AG09309 (cell line): Measurements from ENCODE around the gene GJA5.
"Not testable (repeated sequence)": the region's sequence is repeated elsewhere in the genome, so short reads cannot be mapped to it uniquely, and the experiment has no call there.

Experiments used
- DNase-seq: peaks from one replicate; pipeline ENCODE4 v3.0.0-alpha.2; 2010; ENCODE audit warnings: low read depth
- H3K4me3 ChIP-seq: 2 replicates; pipeline ENCODE4 v1.5.1; 2011; ENCODE audit warnings: mild to moderate bottlenecking, low read depth, low read length, moderate library complexity; ENCODE audit not compliant: control insufficient read depth
- CTCF ChIP-seq: IDR thresholded peaks from 2 replicates; pipeline ENCODE4 v1.5.1; 2011; ENCODE audit warnings: mild to moderate bottlenecking, low read depth, low read length, inconsistent platforms; ENCODE audit not compliant: insufficient read depth, control insufficient read depth; ENCODE audit errors: missing control alignments

Gene GJA5

DNA sequence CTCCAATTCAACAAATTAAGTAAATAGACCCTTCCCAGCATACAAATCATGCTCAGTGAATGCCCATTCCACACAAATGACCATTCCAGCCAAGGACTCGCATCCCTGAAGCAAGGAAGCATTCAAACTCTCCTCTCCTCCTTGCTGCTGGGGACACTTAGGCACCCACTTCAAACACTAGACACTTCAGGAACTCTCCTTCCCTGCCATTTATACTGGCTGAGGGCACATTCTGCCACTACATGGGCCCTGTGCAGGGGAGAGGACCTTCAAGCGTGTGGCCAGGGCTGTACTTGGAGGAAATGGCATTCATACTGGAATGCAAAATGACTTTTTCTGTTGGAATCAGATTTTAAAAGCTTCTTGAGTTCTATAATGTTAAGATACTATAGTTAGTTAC is 22.3 kb downstream of the GJA5 start:
- H3K4me3 ChIP-seq = no peak overlapping the region
- no peak for TF ChIP-seq CTCF
- DNase-seq = no peak

GRCh38 chr1:147736883-147737282 is 23.5 kb downstream of the GJA5 start:
- TF ChIP-seq CTCF = no peak
- no peak overlapping the region for H3K4me3 ChIP-seq
- DNase-seq = no peak

DNA sequence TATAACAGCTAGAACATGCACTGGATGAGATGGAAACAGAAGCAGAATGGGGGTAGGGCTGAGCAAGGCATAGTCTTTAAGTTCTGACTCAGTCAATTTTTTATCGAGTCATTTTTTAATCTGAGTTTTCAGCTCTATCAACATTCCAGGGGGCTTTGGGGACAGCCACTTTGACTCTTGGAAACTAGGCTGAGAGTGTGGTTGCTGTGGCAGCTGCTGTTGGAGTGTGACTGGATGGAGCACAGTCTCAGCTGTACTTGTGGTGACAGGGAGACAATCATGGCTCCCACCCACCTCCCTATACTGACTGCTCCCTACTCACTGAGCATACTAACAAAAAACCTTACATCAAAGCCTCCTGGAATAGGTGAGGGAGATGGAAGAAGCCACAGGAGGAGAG is 25.0 kb downstream of the GJA5 start:
- DNase-seq = no peak
- no peak overlapping the region for H3K4me3 ChIP-seq
- no peak for TF ChIP-seq CTCF

GRCh38 chr1:147734291-147734841 is 26.0 kb downstream of the GJA5 start:
- DNase-seq, H3K4me3 ChIP-seq: not testable (repeated sequence)

GRCh38 chr1:147729315-147729714 is 31.1 kb downstream of the GJA5 start:
- no peak overlapping the region for H3K4me3 ChIP-seq
- no peak for TF ChIP-seq CTCF
- no peak for DNase-seq

GRCh38 chr1:147726168-147726567 is 34.2 kb downstream of the GJA5 start:
- TF ChIP-seq CTCF = no peak

DNA sequence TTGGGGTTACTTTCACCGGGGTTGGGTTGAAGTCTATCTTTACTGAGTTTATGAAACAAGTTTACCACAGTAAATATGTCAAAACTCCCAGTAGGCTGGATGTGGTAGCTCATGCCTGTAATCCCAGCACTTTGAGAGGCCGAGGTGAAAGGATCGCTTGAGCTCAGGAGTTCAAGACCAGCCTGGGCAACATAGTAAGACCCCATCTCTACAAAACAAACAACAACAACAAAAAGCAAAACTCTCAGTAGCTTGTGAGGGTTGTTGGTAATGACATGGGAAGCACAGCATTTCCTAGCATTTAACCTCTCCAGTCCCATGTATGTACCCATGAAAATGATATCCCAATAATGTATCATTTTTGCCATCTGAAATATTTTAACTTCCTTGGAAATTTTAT is 34.7 kb downstream of the GJA5 start:
- no peak for DNase-seq
- no peak overlapping the region for H3K4me3 ChIP-seq
- no peak for TF ChIP-seq CTCF

More at GRCh38 chr1:147726168-147726567, 34.2 kb downstream of the GJA5 start:
- H3K4me3 ChIP-seq = no peak overlapping the region
- DNase-seq = no peak
